Endothelial cell of umbilical vein (primary cell): ENCODE data around the gene PI4KA. TPM values are rescaled to one million over a fixed set of nuclear protein-coding genes. Genes with fewer than 3 reads are reported as not detected.
"Not testable (repeated sequence)": the region's sequence is repeated elsewhere in the genome, so short reads cannot be mapped to it uniquely, and the experiment has no call there.

Source experiments
- BruUV-seq: library from RNA; stranded (reverse); fragments of 400-500 nt; replicated peaks from 2 replicates; lab custom pipeline; 2021; lab: Mats Ljungman, UMichigan
- CTCF ChIA-PET: fragments of 300-600, 350-600 bp; sonication (Branson Sonifier 250); formaldehyde crosslinking; loops from one replicate; lab custom pipeline; 2021; ENCODE audit warnings: antibody characterized with exemption, inconsistent platforms; lab: Charles Lee
- POLR2A ChIA-PET: fragments of 300-600, 350-600 bp; sonication (Branson Sonifier 250); formaldehyde crosslinking; loops from one replicate; lab custom pipeline; 2021; ENCODE audit warnings: antibody characterized with exemption, inconsistent platforms; lab: Charles Lee
- DNase-seq: peaks from one replicate; pipeline ENCODE4 v3.0.0-alpha.2; 2011; ENCODE audit warnings: low read depth, low spot score
- FAIRE-seq: peaks from 2 replicates; lab custom pipeline; 2011; peaks lifted over from hg19 to GRCh38; lab: Jason Lieb, UNC
- H2AFZ ChIP-seq: 2 replicates; pipeline ENCODE4 v1.6.0; 2012; ENCODE audit warnings: low read depth, low read length, control low read depth, inconsistent platforms
- H3K27ac ChIP-seq: 2 replicates; pipeline ENCODE4 v1.5.1; 2011; ENCODE audit warnings: low read depth, mild to moderate bottlenecking, control low read depth, low read length, moderate library complexity; ENCODE audit not compliant: insufficient read depth
- H3K27me3 ChIP-seq, 2 experiments: 2 replicates each; pipeline versions ENCODE4 v1.6.0 to v1.6.1; 2011; ENCODE audit warnings: low read length in 2 of 2, mixed read lengths in 1 of 2; ENCODE audit not compliant: control insufficient read depth in 2 of 2, insufficient read depth in 2 of 2
- H3K36me3 ChIP-seq, 2 experiments: 2 replicates in 1 of 2; 3 replicates in 1 of 2; pipeline ENCODE4 v1.5.1; 2011; ENCODE audit warnings: low read length in 2 of 2, mild to moderate bottlenecking in 1 of 2, moderate library complexity in 1 of 2; ENCODE audit not compliant: control insufficient read depth in 2 of 2, insufficient read depth in 2 of 2; ENCODE audit errors: extremely low read depth in 1 of 2
- H3K4me1 ChIP-seq: 3 replicates; pipeline ENCODE4 v1.5.1; 2011; ENCODE audit warnings: mild to moderate bottlenecking, low read length; ENCODE audit not compliant: control insufficient read depth, insufficient read depth; ENCODE audit errors: extremely low read depth
- H3K4me2 ChIP-seq: 2 replicates; pipeline ENCODE4 v1.6.1; 2011; ENCODE audit warnings: low read length, control low read depth, mixed read lengths; ENCODE audit not compliant: insufficient read depth
- H3K4me3 ChIP-seq, 3 experiments: fragments of 200-600 bp in 1 of 3; sonication (generic), shearing (Covaris generic) in 1 of 3; replicated peaks in 1 of 3; 2 replicates each; pipeline ENCODE4 v1.5.1; 2011 to 2016; ENCODE audit warnings: control low read depth in 3 of 3, low read length in 3 of 3, mild to moderate bottlenecking in 2 of 3, inconsistent platforms in 1 of 3, low read depth in 1 of 3, moderate library complexity in 1 of 3; ENCODE audit not compliant: insufficient read depth in 1 of 3
- H3K79me2 ChIP-seq: 2 replicates; pipeline ENCODE4 v1.6.0; 2012; ENCODE audit warnings: low read length, inconsistent platforms; ENCODE audit not compliant: control insufficient read depth, insufficient read depth
- H3K9ac ChIP-seq: replicated peaks from 2 replicates; pipeline ENCODE3; 2011; ENCODE audit warnings: low read length, control low read depth; ENCODE audit not compliant: insufficient read depth; ENCODE audit errors: extremely low read depth
- H3K9me1 ChIP-seq: replicated peaks from 3 replicates; pipeline ENCODE4 v1.6.0; 2011; ENCODE audit warnings: mild to moderate bottlenecking, low read length; ENCODE audit not compliant: control insufficient read depth, insufficient read depth; ENCODE audit errors: extremely low read depth
- H3K9me3 ChIP-seq: replicated peaks from 2 replicates; pipeline ENCODE4 v1.5.1; 2012; ENCODE audit warnings: low read length, inconsistent platforms; ENCODE audit not compliant: control insufficient read depth, insufficient read depth
- H4K20me1 ChIP-seq: replicated peaks from 2 replicates; pipeline ENCODE3; 2011; ENCODE audit warnings: mild to moderate bottlenecking, low read length; ENCODE audit not compliant: control insufficient read depth, insufficient read depth; ENCODE audit errors: extremely low read depth
- dilution Hi-C: fragments of 300-500 bp; cut with MboI; formaldehyde crosslinking; loops from one replicate; pipeline ENCODE4 v1.15.0; 2019; ENCODE audit warnings: low sequenced_read_pairs; ENCODE audit not compliant: extremely low pct_ligation_motif_present
- intact Hi-C: fragments of 100-400 bp; cut with micrococcal nuclease; formaldehyde crosslinking; loops from one replicate; pipeline ENCODE4 v1.10.0; 2022
- polyA plus RNA-seq, 4 experiments: library from polyadenylated mRNA; depleted of rRNA in 3 of 4; stranded (reverse) in 3 of 4; unstranded in 1 of 4; fragments of >200 nt; gene quantifications; 2 replicates each; pipeline versions ENCODE4 v1.2.1 to v1.2.3, GENCODE V29; 2011 to 2012; ENCODE audit warnings: missing spikeins in 1 of 4
- total RNA-seq: library from RNA; stranded (reverse); gene quantifications from 2 replicates; pipeline ENCODE4 v1.2.3, GENCODE V29; 2021

Gene PI4KA
- total and polyA plus RNA-seq, 2 donors (not counting 3 experiments of a cell fraction or from before 2014, with no cell fraction given): 28.9 to 56.4 TPM

- dilution Hi-C loops, H3K79me2 ChIP-seq, FAIRE-seq, H3K9ac ChIP-seq, DNase-seq, H3K4me2 ChIP-seq, H3K27me3 ChIP-seq, H2AFZ ChIP-seq, H3K4me3 ChIP-seq, H3K4me1 ChIP-seq, BruUV-seq, H3K36me3 ChIP-seq, H3K27ac ChIP-seq, H4K20me1 ChIP-seq, CTCF ChIA-PET, POLR2A ChIA-PET, H3K9me1 ChIP-seq, H3K9me3 ChIP-seq, intact Hi-C loops: not testable (repeated sequence)
Observed at GRCh38 chr22:20718727-20719126, 139.9 kb downstream of the PI4KA start.

GRCh38 chr22:20717981-20718380 is 140.6 kb downstream of the PI4KA start:
- intact Hi-C loops, H3K4me2 ChIP-seq, dilution Hi-C loops, H3K9me3 ChIP-seq, H2AFZ ChIP-seq, H3K36me3 ChIP-seq, H3K9me1 ChIP-seq, DNase-seq, H3K79me2 ChIP-seq, H3K4me1 ChIP-seq, CTCF ChIA-PET, FAIRE-seq, H3K27ac ChIP-seq, POLR2A ChIA-PET, H3K9ac ChIP-seq, H4K20me1 ChIP-seq, BruUV-seq, H3K4me3 ChIP-seq, H3K27me3 ChIP-seq: not testable (repeated sequence)

GRCh38 chr22:20717213-20717866 is 141.3 kb downstream of the PI4KA start:
- H3K27me3 ChIP-seq, CTCF ChIA-PET, FAIRE-seq, H3K4me3 ChIP-seq, H2AFZ ChIP-seq, H3K9me1 ChIP-seq, intact Hi-C loops, POLR2A ChIA-PET, BruUV-seq, H3K9me3 ChIP-seq, H3K79me2 ChIP-seq, DNase-seq, H4K20me1 ChIP-seq, H3K27ac ChIP-seq, H3K4me1 ChIP-seq, H3K4me2 ChIP-seq, H3K9ac ChIP-seq, dilution Hi-C loops, H3K36me3 ChIP-seq: not testable (repeated sequence)

- H3K4me1 ChIP-seq, H4K20me1 ChIP-seq, POLR2A ChIA-PET, CTCF ChIA-PET, H3K9me1 ChIP-seq, H2AFZ ChIP-seq, intact Hi-C loops, H3K9ac ChIP-seq, dilution Hi-C loops, H3K27me3 ChIP-seq, H3K4me2 ChIP-seq, DNase-seq, H3K79me2 ChIP-seq, H3K4me3 ChIP-seq, H3K36me3 ChIP-seq, H3K27ac ChIP-seq, FAIRE-seq, BruUV-seq, H3K9me3 ChIP-seq: not testable (repeated sequence)
Observed at GRCh38 chr22:20713116-20713515, 145.5 kb downstream of the PI4KA start.
